Heart left ventricle (tissue), 16 donors: ENCODE data around the gene ARHGEF7. TPM values are rescaled to one million over a fixed set of nuclear protein-coding genes. Genes with fewer than 3 reads are reported as not detected.

Experiments used
- ATAC-seq, 4 donors: fragments of 200-7000 bp; cut with Tn5 transposase; one replicate each; pipeline ENCODE4 v1.9.1; 2020 to 2022; ENCODE audit warnings: moderate library complexity in 4 of 4, mild to moderate bottlenecking in 3 of 4, moderate number of reproducible peaks in 1 of 4
- DNase-seq, 5 donors: peaks; one replicate each; pipeline ENCODE4 v3.0.0-alpha.2; 2020
- H3K27ac ChIP-seq, 12 donors: fragments of 200-600 bp; sonication (generic) in 4 of 12; one replicate each; pipeline versions ENCODE4 v1.5.0 to v1.8.0; 2016 to 2022; ENCODE audit warnings: mild to moderate bottlenecking in 2 of 12
- H3K27me3 ChIP-seq, 9 donors: fragments of 200-600 bp; sonication (generic) in 2 of 9; one replicate each; pipeline versions ENCODE4 v1.5.1 to v1.8.0; 2016 to 2022; ENCODE audit warnings: mild to moderate bottlenecking in 3 of 9
- H3K36me3 ChIP-seq, 9 donors: fragments of 200-600 bp; sonication (generic) in 2 of 9; one replicate each; pipeline versions ENCODE4 v1.5.0 to v1.8.0; 2018 to 2022; ENCODE audit warnings: mild to moderate bottlenecking in 2 of 9
- H3K4me1 ChIP-seq, 12 donors: fragments of 200-600 bp; sonication (generic) in 4 of 12; one replicate each; pipeline versions ENCODE4 v1.5.0 to v1.8.0; 2016 to 2022; ENCODE audit warnings: mild to moderate bottlenecking in 3 of 12
- H3K4me3 ChIP-seq, 12 donors: fragments of 200-600 bp; sonication (generic) in 4 of 12; one replicate each; pipeline versions ENCODE4 v1.5.0 to v1.8.0; 2017 to 2022; ENCODE audit warnings: mild to moderate bottlenecking in 9 of 12, moderate library complexity in 4 of 12
- H3K9me3 ChIP-seq, 12 donors: fragments of 200-600 bp; sonication (generic) in 4 of 12; one replicate each; pipeline versions ENCODE4 v1.5.0 to v1.8.0; 2016 to 2022; ENCODE audit warnings: mild to moderate bottlenecking in 1 of 12
- CTCF ChIP-seq, 12 donors: fragments of 200-600 bp; sonication (generic) in 4 of 12; IDR thresholded peaks; one replicate each; pipeline versions ENCODE4 v1.5.0 to v1.8.0; 2018 to 2022; ENCODE audit warnings: antibody characterized with exemption in 12 of 12, mild to moderate bottlenecking in 5 of 12
- POLR2A ChIP-seq, 2 donors: fragments of 450-650 bp; IDR thresholded peaks; one replicate each; pipeline ENCODE4 v1.6.1; 2017; ENCODE audit warnings: antibody characterized with exemption in 2 of 2, mild to moderate bottlenecking in 2 of 2, moderate library complexity in 2 of 2
- WGBS, 4 donors: extraction: QIAGEN DNeasy Blood & Tissue Kit in 2 of 4; methylation state at CpG; one replicate each; pipeline versions ENCODE4 v1.1.5 to v1.1.7; 2013 to 2018; 5-methylcytosine and 5-hydroxymethylcytosine counted together
- intact Hi-C, 10 donors: fragments of 100-400 bp; cut with DNase I; formaldehyde crosslinking; loops; one replicate each; pipeline versions ENCODE4 v1.11.1 to v1.14.2; 2022
- polyA plus RNA-seq, 2 donors: library from polyadenylated mRNA; stranded (reverse); fragments of 200-250 nt; gene quantifications; one replicate each; pipeline ENCODE4 v1.2.3, GENCODE V29; 2013
- total RNA-seq, 9 donors: library from RNA; depleted of rRNA in 2 of 9; stranded (reverse); fragments of >200 nt in 2 of 9; fragmentation: NEBNext Ultra II Directional in 3 of 9; extraction: Animal tissue kit (Norgen Biotek cat#: 25700) in 3 of 9; gene quantifications; one replicate each; pipeline versions ENCODE4 v1.1.0 to v1.2.4, GENCODE V29; 2016 to 2023
- donor health status: ischemic (EF 13 %, LVEDD 7.1; RV severe dilation, severe dysfunction).
- donor health status: healthy with polysubstance abuse.
- donor health status: DM: no; HTN: yes; CAD: no.
- donor health status: DM: no; HTN: no; CAD: no.
- donor health status: ischemic (EF 25% LVEDD 6.9; RV normal size, moderate dysfunction).
- donor health status: ischemic (EF 25% LVEDD 5.7; RV mildly dilated, moderate dysfunction).
- donor health status: healthy.
- donor health status: DM: yes; HTN: yes; CAD: no.
- donor health status: ischemic (EF 35%, LVEDD 5.7; RV mildly dilated, moderate dysfunction).
- donor health status: nonischemic (EF 11% LVEDD 7.7; RV severe dilation, severe dysfunction).
- donor health status: DM: yes; HTN: yes; CAD: no.
- donor health status: PGD.
- donor health status: ischemic (EF 29% LVEDD 5.4; RV normal size, mild dysfunction).
- donor health status: nonischemic (EF 23%, LVEDD 6.1; RV moderate dilation, normal function).

ARHGEF7 gene
- total and polyA plus RNA-seq, 11 donors, result 16.6 to 60.9 (median 37.5) TPM

DNA sequence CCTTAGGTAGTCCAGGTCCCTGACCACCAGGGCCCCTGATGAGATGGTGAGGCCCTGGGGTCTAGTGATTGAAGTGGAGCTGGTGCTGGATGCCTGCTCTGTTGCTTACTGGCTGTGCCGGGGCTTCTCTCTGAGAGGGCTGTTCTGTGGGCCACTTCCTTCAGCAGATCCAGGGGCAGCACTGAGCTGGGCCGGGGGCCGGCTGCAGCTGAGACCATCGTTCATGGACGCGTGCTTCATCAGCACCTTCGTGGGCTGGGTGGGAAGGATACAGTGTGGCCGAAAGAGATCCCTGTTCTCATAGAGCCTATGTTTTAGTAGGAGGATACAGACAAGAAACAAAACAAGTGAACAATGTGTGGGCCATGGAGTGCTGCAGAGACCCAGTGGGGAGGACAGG, 172.1 kb downstream of the ARHGEF7 start:
- Histone ChIP-seq H3K9me3 (no peaks in the 10 kb centered on the region), H3K27me3 (no peaks in the 10 kb centered on the region), H3K4me3 (no peak overlapping the region), H3K4me1 (peaks cover 3 to 17% (median 9%) of the 10 kb centered on the region in 12 donors), H3K36me3 (peaks cover 0 to 99% (median 96%) of the 10 kb centered on the region in 9 donors), H3K27ac (no peak overlapping the region)
- intact Hi-C loops, result loop anchor here in 1 of 10 donors (10.0 kb wide), 1 partner anchor 222 kb away; no protein-coding TSS in a partner anchor
- no peak for DNase-seq
- 92 to 98% (median 95%) methylated on average over 8 of the region's 8 CpGs for WGBS, 4 donors
- no peak for TF ChIP-seq CTCF (IDR thresholded peaks at IDR 0.05)
- no peak for TF ChIP-seq POLR2A (IDR thresholded peaks at IDR 0.05)
- ATAC-seq, result no peak

DNA sequence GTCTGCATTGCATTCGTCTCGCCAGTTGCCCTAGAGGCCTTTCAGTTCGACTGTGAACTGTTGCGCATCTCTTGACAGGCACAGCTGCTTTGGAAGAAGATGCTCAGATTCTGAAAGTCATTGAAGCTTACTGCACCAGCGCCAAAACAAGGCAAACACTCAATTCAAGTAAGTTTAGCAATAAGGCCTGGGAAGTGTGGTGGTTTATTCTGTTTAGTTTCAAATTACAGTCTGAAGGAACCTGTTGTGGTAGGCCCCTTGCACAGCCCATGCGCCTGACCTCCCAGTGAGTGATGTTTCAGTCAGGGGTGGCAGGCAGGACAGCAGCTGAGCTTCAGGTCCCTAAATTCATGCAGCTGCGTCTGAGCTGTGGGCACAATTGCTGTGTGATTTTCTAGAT, 173.2 kb downstream of the ARHGEF7 start:
- 90 to 93% (median 92%) methylated on average over 7 of the region's 7 CpGs for WGBS, 4 donors
- ATAC-seq, result no peak
- intact Hi-C loops, result loop anchor here in 1 of 10 donors (10.0 kb wide), 1 partner anchor 223 kb away; no protein-coding TSS in a partner anchor

GRCh38 chr13:111289251-111289650, 174.1 kb downstream of the ARHGEF7 start:
- no peak for TF ChIP-seq CTCF (IDR thresholded peaks at IDR 0.05)
- TF ChIP-seq POLR2A (IDR thresholded peaks at IDR 0.05), result no peak
- no peak overlapping the region for H3K27ac ChIP-seq
- no peak overlapping the region for H3K4me3 ChIP-seq
- intact Hi-C loops, result loop anchor here in 1 of 10 donors (10.0 kb wide), 1 partner anchor 224 kb away; no protein-coding TSS in a partner anchor
- no peaks in the 10 kb centered on the region for H3K9me3 ChIP-seq
- ATAC-seq, result no peak
- H3K27me3 ChIP-seq, result no peaks in the 10 kb centered on the region
- 90 to 95% (median 93%) methylated on average over 11 of the region's 11 CpGs for WGBS, 4 donors
- H3K36me3 ChIP-seq, result peaks cover 0 to 100% (median 100%) of the 10 kb centered on the region in 9 donors
- no peak for DNase-seq
- peaks cover 0 to 3% (median 0%) of the 10 kb centered on the region in 12 donors for H3K4me1 ChIP-seq

More for the DNA sequence above, 173.2 kb downstream of the ARHGEF7 start:
- H3K27me3 ChIP-seq, result no peaks in the 10 kb centered on the region
- no peak for TF ChIP-seq CTCF (IDR thresholded peaks at IDR 0.05)
- TF ChIP-seq POLR2A (IDR thresholded peaks at IDR 0.05), result no peak
- peaks cover 0 to 100% (median 100%) of the 10 kb centered on the region in 9 donors for H3K36me3 ChIP-seq
- peaks cover 0 to 9% (median 0%) of the 10 kb centered on the region in 12 donors for H3K4me1 ChIP-seq
- no peak for DNase-seq
- no peaks in the 10 kb centered on the region for H3K9me3 ChIP-seq
- H3K27ac ChIP-seq, result no peak overlapping the region
- no peak overlapping the region for H3K4me3 ChIP-seq

GRCh38 chr13:111291908-111292307, 176.8 kb downstream of the ARHGEF7 start:
- TF ChIP-seq CTCF (IDR thresholded peaks at IDR 0.05) (no peak), POLR2A (IDR thresholded peaks at IDR 0.05) (no peak)
- intact Hi-C loops, result no loop called here

More at GRCh38 chr13:111291908-111292307, 176.8 kb downstream of the ARHGEF7 start:
- Histone ChIP-seq H3K9me3 (no peaks in the 10 kb centered on the region), H3K27ac (no peak overlapping the region), H3K4me1 (no peaks in the 10 kb centered on the region), H3K4me3 (no peak overlapping the region), H3K36me3 (peaks cover 0 to 100% (median 80%) of the 10 kb centered on the region in 9 donors), H3K27me3 (no peaks in the 10 kb centered on the region)
- 89 to 93% (median 92%) methylated on average over 14 of the region's 14 CpGs for WGBS, 4 donors
- no peak for ATAC-seq
- no peak for DNase-seq
